Tibial artery (tissue), 4 donors: ENCODE measurements around the gene ROR1.

Experiments
- DNase-seq, 2 donors: peaks; one replicate each; pipeline ENCODE4 v3.0.0-alpha.2; 2019
- H3K27ac ChIP-seq, 2 donors: fragments of 200-600 bp; sonication (generic) in 1 of 2; 1 replicate in 1 of 2; 2 replicates in 1 of 2; pipeline ENCODE4 v1.5.1; 2018 to 2019; ENCODE audit warnings: mild to moderate bottlenecking in 1 of 2
- H3K27me3 ChIP-seq, 2 donors: fragments of 200-600 bp; sonication (generic) in 1 of 2; one replicate each; pipeline versions ENCODE4 v1.5.1 to v1.6.0; 2016 to 2019
- H3K36me3 ChIP-seq, 3 donors: fragments of 200-600 bp; sonication (generic) in 2 of 3; one replicate each; pipeline ENCODE4 v1.5.1; 2016 to 2019; ENCODE audit warnings: mild to moderate bottlenecking in 2 of 3
- H3K4me1 ChIP-seq, 4 donors: fragments of 200-600 bp; sonication (generic) in 2 of 4; 1 replicate in 3 of 4; 2 replicates in 1 of 4; pipeline ENCODE4 v1.5.1; 2016 to 2019
- H3K4me3 ChIP-seq, 2 donors: fragments of 200-600 bp; sonication (generic) in 1 of 2; 1 replicate in 1 of 2; 2 replicates in 1 of 2; pipeline ENCODE4 v1.5.1; 2018 to 2019; ENCODE audit warnings: mild to moderate bottlenecking in 2 of 2
- H3K9me3 ChIP-seq, 3 donors: fragments of 200-600 bp; sonication (generic) in 1 of 3; one replicate each; pipeline ENCODE4 v1.5.1; 2016 to 2019
- intact Hi-C: fragments of 100-400 bp; cut with DNase I; formaldehyde crosslinking; loops from one replicate; pipeline ENCODE4 v1.15.0; 2023; ENCODE audit warnings: low total_unique reads
- TF ChIP-seq, protein P1 (sequence below), 2 experiments: fragments of 200-600 bp in 1 of 2; fragments of 450-650 bp in 1 of 2; IDR thresholded peaks; one replicate each; pipeline ENCODE4 v1.5.1; 2017 to 2019; ENCODE audit warnings: antibody characterized with exemption in 2 of 2, mild to moderate bottlenecking in 1 of 2, moderate library complexity in 1 of 2

The ROR1 gene

DNA sequence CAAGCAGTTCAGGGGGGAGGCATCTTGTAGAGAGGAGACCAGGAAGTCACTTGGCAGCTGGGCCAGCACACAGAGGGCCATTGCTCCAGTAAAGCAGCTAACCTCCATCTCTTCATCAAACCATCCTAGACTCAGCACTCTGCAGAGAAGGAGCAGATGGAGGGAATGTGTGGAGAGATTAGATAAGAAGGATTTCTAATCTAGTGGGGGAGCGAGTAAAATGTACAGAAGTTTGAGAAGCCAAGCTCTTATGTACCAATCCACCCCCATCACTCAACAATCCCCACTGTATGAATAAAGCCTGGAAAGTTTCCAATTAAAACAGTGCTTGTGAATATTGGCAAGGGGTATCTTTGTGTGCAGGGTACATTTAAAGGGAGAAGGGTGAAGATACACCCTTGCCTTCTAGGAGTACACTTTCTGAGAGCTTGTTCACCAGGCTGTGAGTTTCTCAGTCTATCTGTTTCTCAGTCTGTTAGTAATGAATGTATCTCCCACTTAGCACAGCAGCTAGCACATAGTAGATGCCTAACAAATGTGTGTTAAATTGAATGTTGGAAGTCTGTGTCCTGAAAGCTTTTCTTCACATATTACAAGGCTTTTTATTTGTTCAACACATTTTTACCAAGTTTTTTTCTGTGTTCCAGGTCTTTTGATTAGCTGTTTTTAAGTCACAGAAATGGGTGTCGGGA, 286.9 kb downstream of the ROR1 start:
- peaks cover 0 to 7% (median 0%) of the 10 kb centered on the region in 3 donors for H3K36me3 ChIP-seq
- H3K4me3 ChIP-seq, result no peak overlapping the region
- H3K27ac ChIP-seq, result no peak overlapping the region
- peaks cover 0 to 25% (median 0%) of the 10 kb centered on the region in 3 donors for H3K9me3 ChIP-seq
- intact Hi-C loops, result no loop called here
- H3K4me1 ChIP-seq, result peaks cover 0 to 26% (median 7%) of the 10 kb centered on the region in 4 donors
- DNase-seq, result no peak
- no peaks in the 10 kb centered on the region for H3K27me3 ChIP-seq
- TF ChIP-seq, protein P1, sequence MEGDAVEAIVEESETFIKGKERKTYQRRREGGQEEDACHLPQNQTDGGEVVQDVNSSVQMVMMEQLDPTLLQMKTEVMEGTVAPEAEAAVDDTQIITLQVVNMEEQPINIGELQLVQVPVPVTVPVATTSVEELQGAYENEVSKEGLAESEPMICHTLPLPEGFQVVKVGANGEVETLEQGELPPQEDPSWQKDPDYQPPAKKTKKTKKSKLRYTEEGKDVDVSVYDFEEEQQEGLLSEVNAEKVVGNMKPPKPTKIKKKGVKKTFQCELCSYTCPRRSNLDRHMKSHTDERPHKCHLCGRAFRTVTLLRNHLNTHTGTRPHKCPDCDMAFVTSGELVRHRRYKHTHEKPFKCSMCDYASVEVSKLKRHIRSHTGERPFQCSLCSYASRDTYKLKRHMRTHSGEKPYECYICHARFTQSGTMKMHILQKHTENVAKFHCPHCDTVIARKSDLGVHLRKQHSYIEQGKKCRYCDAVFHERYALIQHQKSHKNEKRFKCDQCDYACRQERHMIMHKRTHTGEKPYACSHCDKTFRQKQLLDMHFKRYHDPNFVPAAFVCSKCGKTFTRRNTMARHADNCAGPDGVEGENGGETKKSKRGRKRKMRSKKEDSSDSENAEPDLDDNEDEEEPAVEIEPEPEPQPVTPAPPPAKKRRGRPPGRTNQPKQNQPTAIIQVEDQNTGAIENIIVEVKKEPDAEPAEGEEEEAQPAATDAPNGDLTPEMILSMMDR (IDR thresholded peaks at IDR 0.05), result no peak

DNA sequence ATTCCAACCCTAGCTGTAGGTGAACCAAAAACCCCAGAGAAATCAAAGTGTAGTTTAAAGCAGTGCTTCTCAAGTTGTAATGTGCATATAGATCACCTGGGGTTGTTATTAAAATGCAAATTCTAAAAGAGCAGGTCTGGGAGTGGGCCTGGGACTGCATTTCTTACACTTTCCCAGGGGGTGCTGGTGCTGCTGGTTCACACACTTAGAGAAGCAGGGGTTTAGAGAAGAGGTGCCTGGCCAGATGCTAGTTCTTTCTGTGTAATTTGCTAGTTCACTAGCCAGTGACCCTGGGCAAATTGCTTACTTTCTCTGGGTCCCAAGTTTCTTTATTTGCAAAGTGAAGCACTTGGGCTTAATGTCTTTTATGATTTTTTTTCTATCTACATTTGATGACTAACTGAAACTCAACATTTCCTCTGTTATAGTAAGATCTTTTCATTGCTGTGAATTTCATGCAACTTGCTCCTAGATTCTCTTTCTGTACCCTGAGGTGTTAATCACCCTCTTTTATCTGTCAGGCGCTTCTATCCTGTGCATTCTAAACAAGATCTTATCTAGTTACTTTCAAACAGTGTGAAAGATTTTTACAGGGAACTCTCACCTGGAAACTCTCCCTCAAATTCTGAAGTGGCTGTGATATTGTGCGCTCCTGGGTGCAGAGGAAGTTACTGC, 287.8 kb downstream of the ROR1 start:
- TF ChIP-seq, protein P1 (IDR thresholded peaks at IDR 0.05), result no peak
- no peaks in the 10 kb centered on the region for H3K27me3 ChIP-seq
- intact Hi-C loops, result no loop called here
- no peak overlapping the region for H3K27ac ChIP-seq
- DNase-seq, result no peak
- H3K4me3 ChIP-seq, result no peak overlapping the region
- peaks cover 0 to 25% (median 0%) of the 10 kb centered on the region in 3 donors for H3K9me3 ChIP-seq
- H3K36me3 ChIP-seq, result peaks cover 0 to 7% (median 0%) of the 10 kb centered on the region in 3 donors
- peaks cover 0 to 26% (median 7%) of the 10 kb centered on the region in 4 donors for H3K4me1 ChIP-seq

DNA sequence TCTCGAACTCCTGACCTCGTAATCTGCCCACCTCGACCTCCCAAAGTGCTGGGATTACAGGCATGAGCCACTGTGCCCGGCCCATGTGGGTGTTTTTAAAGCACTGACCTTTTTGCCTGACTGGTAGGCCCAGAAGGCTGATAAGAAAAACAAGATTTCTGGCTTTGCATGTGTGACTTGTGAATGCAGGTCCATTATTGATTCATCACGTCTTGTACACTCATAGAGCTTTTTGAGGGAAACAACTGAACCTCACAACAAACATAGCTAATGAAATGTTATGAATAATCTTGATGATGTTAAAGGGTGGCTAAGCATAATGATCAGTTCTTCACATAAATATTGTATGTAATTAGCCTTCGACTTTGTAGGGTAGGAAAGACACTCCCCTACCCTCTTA, 288.7 kb downstream of the ROR1 start:
- Histone ChIP-seq H3K27me3 (no peaks in the 10 kb centered on the region), H3K36me3 (peaks cover 0 to 7% (median 0%) of the 10 kb centered on the region in 3 donors), H3K4me1 (peaks cover 0 to 26% (median 7%) of the 10 kb centered on the region in 4 donors), H3K27ac (no peak overlapping the region), H3K4me3 (no peak overlapping the region), H3K9me3 (peaks cover 0 to 18% (median 0%) of the 10 kb centered on the region in 3 donors)
- TF ChIP-seq, protein P1 (IDR thresholded peaks at IDR 0.05), result no peak
- no peak for DNase-seq
- intact Hi-C loops, result no loop called here

DNA sequence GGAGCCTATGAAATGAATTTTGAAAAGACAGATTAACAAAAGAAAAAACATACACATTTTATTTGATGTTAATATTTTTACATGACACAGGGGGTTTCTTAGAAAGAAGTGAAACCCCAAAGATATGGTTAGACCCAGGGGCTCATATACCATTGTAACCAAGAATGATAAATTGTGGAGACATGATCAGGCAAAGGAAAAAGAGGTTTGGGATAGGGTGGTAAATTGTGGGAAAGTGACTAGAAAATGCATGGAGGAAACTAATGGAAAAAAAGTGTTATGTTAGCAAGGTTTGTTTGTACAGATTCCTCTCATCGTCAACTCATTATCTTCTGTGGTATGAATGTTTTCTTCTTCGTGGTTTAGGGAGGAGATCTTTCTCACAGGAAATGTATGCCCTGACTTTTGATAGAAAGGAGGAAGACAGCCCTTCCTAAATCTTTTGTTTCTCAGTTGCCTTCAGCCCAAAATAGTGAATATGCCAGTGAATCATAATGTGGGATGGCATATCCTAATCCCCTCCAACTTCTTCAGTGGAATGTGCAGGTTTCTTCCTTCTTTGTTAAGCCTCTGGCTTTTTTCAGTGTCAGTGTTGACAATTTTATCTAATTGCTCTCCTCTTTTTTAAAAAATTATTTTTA, 289.2 kb downstream of the ROR1 start:
- no peak overlapping the region for H3K4me3 ChIP-seq
- H3K9me3 ChIP-seq, result peaks cover 0 to 13% (median 0%) of the 10 kb centered on the region in 3 donors
- TF ChIP-seq, protein P1 (IDR thresholded peaks at IDR 0.05), result no peak
- H3K36me3 ChIP-seq, result peaks cover 0 to 7% (median 0%) of the 10 kb centered on the region in 3 donors
- peaks cover 0 to 26% (median 7%) of the 10 kb centered on the region in 4 donors for H3K4me1 ChIP-seq
- intact Hi-C loops, result no loop called here
- DNase-seq, result no peak
- H3K27me3 ChIP-seq, result no peaks in the 10 kb centered on the region
- H3K27ac ChIP-seq, result no peak overlapping the region

DNA sequence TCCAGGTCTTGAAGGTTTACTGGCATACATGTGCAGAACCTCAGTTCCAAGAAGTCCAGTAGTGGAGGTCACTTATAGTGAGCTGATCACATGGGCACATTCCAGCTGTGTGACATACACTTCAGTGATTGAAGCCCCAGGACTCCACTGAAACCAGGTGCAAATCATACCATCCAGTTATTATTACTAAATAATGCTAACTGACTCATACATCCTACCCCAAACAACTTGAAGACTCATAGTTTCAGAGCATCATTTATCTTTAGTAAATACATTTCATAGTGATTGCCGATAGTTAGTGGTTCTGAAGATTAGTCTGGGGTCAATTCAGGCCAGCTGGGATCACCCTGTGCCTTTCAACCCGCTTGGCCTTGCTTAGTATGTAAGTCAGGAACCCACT, 291.8 kb downstream of the ROR1 start:
- Histone ChIP-seq H3K27ac (no peak overlapping the region), H3K36me3 (no peaks in the 10 kb centered on the region), H3K4me3 (no peak overlapping the region), H3K4me1 (peaks cover 0 to 39% (median 7%) of the 10 kb centered on the region in 4 donors), H3K9me3 (no peaks in the 10 kb centered on the region), H3K27me3 (no peaks in the 10 kb centered on the region)
- intact Hi-C loops, result no loop called here
- TF ChIP-seq, protein P1 (IDR thresholded peaks at IDR 0.05), result no peak
- no peak for DNase-seq
